NCI-H69 (cell line): Measurements from ENCODE around the gene DLG4.

ENCODE experiments used
- DNase-seq: peaks from one replicate; lab custom pipeline; 2025; lab: John Stamatoyannopoulos, UW

Gene DLG4

DNA sequence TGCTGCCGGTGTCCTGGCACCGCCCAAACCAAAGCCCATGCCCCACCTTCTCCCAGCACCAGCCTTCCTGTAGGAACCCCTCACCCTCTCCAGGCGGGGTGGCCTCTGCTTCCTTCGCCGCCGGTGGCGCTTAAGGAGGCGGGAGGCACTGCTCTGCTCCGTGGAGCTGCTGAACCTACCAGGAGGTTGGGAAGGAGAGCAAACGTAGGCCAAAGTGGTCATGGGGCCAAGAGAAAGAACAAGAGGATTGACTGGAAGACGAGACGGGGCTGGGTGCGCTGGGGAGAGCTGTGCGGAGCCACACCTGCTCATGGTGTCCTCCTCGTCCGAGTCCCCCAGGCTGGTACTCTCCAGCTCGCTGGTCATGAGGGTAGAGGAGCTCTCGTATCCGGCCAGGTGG, 9.9 kb upstream of the DLG4 start:
- no peak for DNase-seq

DNA sequence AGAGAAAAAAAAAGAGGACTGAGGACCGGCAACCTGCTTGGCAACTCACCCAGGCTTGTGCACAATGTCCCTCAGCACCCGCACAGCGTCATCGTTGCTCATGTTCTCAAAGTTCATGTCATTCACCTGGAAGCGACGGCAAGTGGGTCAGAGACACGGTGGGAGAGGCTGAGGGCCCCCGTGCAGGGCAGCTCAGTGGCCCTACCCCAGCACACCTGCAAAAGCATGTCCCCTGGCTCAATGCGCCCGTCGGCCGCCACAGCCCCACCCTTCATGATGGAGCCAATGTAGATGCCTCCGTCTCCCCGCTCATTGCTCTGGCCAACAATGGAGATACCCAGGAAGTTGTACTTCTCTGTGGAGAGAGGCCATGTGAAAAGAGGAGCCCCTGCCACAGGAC, 9.3 kb upstream of the DLG4 start:
- DNase-seq, result no peak

DNA sequence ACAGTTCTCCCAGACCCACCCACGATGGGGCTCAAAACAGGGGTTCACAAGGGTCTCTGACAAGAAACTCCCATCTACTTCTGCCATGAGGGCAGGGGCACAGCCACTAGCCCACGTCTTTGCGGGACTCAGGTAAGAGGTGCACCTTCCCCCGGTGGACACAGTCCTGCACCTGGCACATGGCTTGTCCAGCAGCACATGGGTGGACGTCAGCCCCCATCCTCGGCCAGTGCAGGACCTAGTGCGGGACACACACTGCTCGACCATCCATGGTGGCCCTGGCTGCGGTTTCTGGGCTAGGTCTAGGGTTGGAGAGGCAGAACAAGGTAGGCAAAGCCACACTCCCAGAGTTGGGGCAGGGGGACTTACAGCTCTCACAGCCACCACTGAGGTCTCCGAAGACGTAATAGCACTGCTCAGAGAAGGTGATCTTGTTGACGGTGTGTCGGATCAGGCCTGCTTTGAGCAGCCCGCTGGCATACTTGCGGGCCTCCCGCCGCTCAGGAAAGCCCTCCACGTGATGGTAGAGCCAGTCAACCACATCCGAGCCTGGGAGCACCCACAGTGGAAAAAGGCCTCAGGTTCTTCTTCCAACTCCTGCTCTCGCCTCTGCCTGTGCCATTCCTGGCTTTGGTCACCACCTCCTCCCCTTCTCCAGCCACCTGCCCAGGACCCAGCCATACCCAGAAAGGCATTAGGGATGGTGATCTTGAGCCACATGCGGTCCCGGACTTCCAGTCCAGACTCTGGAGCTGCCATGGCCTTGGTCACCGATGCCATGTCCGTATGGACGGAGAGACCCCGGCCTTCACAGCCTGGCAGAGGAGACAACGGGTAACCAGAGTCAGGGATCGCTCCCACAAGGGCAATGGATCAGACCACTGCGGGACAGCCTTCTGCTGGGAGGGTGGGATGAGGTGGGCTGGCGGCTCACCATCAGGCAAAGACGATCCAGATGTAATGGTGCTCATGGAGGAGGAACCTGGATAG, 7.4 kb upstream of the DLG4 start:
- no peak for DNase-seq

- DNase-seq, result no peak
These were observed 6.2 kb upstream of the DLG4 start for GRCh38 chr17:7225711-7226331.

- DNase-seq, result no peak
These were observed 5.0 kb upstream of the DLG4 start for GRCh38 chr17:7224661-7225111.

- DNase-seq, result no peak
These were observed 4.5 kb upstream of the DLG4 start for GRCh38 chr17:7224110-7224509.

DNA sequence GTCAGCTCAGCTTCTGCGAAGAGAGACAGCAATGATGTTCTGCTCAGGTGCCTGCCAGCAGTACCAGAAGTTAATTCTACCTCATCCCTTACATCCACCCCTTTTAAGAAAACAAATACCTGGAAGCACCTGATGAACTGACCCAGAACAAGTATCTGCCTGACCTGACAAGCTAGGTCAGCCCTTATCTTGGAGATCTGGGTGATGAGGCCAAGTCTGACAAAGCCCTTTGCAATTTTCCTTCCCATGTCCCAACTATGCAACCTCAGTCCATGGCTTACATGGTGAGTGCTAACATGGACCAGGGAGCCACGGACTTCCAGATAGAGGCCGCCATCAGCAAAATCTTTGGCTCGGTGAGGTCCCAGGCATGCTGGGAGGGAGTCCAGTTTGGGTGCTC, 3.7 kb upstream of the DLG4 start:
- no peak for DNase-seq

GRCh38 chr17:7222972-7223292, 3.3 kb upstream of the DLG4 start:
- no peak for DNase-seq

DNA sequence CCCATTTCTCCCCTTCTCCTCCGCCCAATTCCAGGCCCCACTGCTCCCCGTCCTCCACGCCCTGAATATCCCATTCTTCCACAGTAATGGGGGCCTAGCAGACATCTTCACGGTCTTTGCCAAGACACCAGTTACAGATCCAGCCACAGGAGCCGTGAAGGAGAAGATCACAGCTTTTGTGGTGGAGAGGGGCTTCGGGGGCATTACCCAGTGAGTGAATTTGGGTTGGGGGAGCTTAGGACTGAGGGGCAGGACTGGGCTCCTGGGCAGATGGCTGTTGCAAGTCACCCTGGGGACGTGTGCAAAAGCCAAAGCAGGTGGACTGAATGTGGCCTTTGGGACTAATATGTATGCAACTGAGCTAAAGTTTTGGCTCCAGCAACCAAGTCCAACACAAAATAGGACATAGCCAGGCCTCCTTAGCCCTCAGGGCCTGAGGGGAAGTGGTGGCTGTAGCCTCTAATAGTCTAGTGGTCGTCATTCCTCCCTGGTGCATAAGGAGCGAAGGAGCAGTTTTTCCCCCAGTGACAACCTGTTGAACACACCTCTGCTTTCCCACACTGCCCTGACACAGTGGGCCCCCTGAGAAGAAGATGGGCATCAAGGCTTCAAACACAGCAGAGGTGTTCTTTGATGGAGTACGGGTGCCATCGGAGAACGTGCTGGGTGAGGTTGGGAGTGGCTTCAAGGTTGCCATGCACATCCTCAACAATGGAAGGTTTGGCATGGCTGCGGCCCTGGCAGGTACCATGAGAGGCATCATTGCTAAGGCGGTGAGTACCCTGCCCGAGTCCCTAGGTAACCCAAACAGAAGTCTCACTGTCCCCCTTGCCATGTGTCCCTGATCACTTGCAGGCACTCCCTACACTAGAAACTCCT, 2.7 kb upstream of the DLG4 start:
- DNase-seq, result no peak

DNA sequence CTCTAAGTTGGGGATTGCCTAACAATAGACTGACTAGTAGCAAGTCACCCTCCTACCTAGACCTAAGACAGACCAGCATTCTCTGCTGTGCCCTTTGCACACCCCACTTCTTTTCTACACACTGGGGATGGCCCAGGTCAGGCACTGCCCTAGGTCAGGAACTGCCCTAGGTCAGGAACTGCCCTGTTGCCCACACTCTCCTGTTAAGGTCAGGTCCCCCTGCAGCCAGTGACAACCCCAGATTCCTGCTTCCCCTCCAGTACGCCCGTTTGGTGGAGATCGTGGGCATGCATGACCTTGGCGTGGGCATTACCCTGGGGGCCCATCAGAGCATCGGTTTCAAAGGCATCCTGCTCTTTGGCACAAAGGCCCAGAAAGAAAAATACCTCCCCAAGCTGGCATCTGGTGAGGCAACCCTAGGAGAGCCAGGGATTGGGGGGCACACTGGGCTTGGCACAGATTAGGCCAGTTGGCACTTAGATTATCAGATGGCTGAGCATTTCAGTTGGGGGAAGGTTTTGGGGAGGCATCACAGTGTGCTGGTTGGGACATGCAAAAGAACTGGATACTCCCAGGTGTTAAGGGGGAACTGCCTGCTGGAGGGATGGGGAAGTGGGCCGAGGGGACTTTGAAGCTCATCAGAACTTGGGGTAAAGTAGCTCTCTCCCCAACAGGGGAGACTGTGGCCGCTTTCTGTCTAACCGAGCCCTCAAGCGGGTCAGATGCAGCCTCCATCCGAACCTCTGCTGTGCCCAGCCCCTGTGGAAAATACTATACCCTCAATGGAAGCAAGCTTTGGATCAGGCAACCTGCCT, 1.8 kb upstream of the DLG4 start:
- no peak for DNase-seq

GRCh38 chr17:7220593-7221277, 1.1 kb upstream of the DLG4 start:
- peak; percentile 59 for DNase-seq

- DNase-seq, result no peak
These were observed 316 bp downstream of the DLG4 start for GRCh38 chr17:7219229-7219811.

GRCh38 chr17:7218758-7219157, 878 bp downstream of the DLG4 start:
- DNase-seq, result no peak

- DNase-seq, result no peak
These were observed 1.5 kb downstream of the DLG4 start for GRCh38 chr17:7218166-7218565.

- peak; percentile 75 for DNase-seq
These were observed 2.3 kb downstream of the DLG4 start for GRCh38 chr17:7217113-7217987.

DNA sequence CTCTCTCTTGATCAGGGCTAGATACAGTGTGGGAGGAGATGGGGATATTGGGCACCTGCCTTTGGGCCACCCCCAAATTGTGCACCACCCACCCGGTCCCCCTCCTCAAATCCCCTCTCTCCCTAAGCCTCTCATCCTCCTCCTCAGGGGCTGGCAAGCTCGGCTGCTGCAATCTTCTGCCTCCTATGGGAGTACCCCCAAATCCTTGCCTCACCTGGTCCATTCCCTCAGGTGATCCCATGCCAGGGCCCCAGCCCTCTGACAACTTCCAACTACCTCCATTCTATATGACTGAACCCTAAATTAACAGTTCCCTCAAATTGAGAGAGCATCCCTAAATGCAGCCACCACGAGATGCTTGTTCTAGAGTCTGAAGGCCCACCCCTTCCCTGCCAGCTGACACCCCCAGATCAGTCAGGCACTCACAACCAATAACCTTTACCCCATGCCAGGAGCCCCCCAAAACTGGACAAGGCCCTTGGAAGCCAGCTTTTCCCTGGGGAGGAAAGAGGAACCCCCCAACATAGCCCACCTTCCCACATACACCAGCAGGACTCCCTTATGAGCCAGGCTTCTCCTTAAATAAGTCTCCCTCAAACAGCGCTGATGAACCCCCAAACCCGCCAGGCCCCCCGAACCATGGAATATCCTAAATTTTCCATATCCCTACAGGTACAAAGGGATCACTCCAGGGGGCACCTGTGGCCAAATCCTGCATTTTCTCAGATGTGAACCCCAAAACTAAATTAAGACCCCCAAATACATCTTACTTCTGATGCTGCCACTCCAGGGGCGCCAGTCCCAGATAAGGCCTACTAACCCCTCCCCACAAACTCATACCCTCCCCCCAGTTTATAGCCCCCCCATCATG, 3.2 kb downstream of the DLG4 start:
- no peak for DNase-seq

- DNase-seq, result peak; percentile 62
These were observed 3.9 kb downstream of the DLG4 start for GRCh38 chr17:7215652-7216180.

- DNase-seq, result no peak
These were observed 4.4 kb downstream of the DLG4 start for GRCh38 chr17:7215136-7215638.
